ENCODE results near the gene ARHGAP8. TPM values are rescaled to one million over a fixed set of nuclear protein-coding genes. Genes with fewer than 3 reads are reported as not detected.

Gene ARHGAP8
- polyA plus RNA-seq, 3 donors = 0.03 TPM; not detected in 2

DNA sequence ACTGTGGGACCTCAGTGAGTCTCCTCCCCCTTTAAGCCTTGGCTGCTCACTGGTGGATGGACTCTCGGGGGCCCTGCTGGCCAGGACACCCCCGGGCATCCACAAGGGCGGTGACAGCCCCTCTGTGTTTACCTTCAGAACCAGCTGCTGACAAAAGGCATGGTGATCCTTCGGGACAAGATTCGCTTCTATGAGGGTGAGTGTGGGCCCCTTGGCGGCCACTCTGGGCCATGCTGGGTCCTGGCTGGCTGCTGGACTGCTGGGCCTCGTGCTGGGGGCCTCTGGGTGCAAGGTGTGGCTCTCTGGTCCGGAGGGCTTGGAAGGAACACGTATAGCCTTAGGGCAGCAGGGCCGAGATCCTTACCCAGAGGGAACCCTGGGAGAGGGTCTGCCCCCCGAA lies 25.9 kb upstream of the ARHGAP8 start:
- Mint-ChIP-seq H3K9me3 (no peaks in the 10 kb centered on the region), H3K27ac (no peak overlapping the region), H3K27me3 (ENCODE audit: low read depth in 3 of 3) (peaks cover 9 to 22% (median 9%) of the 10 kb centered on the region in 3 donors), H3K4me1 (peaks cover 10% of the 10 kb centered on the region), H3K36me3 (no peaks in the 10 kb centered on the region), H3K4me3 (no peak overlapping the region)
- 98% methylated on average over 8 of the region's 11 CpGs for WGBS (ENCODE audit: insufficient coverage)
- Histone ChIP-seq H3K9me3 (replicated peaks in 1 of 2; ENCODE audit: control insufficient read depth in 1 of 2, insufficient read depth in 1 of 2, low read length in 2 of 2) (no peaks in the 10 kb centered on the region), H3K79me2 (ENCODE audit: insufficient read depth, low read length) (no peaks in the 10 kb centered on the region), H3K4me2 (replicated peaks; ENCODE audit: extremely low read depth, low read length, poor library complexity, severe bottlenecking) (no peak overlapping the region), H3K27me3 (ENCODE audit: control insufficient read depth in 2 of 2, insufficient read depth in 2 of 2, low read length in 2 of 2) (peaks cover 0 to 9% of the 10 kb centered on the region in 2 donors), H3K4me1 (ENCODE audit: control insufficient read depth in 1 of 2, insufficient read depth in 2 of 2, low read length in 2 of 2) (peaks cover 14 to 15% of the 10 kb centered on the region in 2 donors), H2AFZ (ENCODE audit: insufficient read depth, low read depth, low read length, poor library complexity, severe bottlenecking) (no peak overlapping the region), H4K20me1 (ENCODE audit: insufficient read depth, low read length) (no peaks in the 10 kb centered on the region), H3K9ac (ENCODE audit: insufficient read depth, low read length, poor library complexity, severe bottlenecking) (no peak overlapping the region), H3K36me3 (replicated peaks in 1 of 2; ENCODE audit: control insufficient read depth in 1 of 2, insufficient read depth in 2 of 2, low read length in 2 of 2) (no peaks in the 10 kb centered on the region), H3K4me3 (replicated peaks in 1 of 3; ENCODE audit: low read depth in 2 of 3, low read length in 3 of 3) (no peak overlapping the region), H3K27ac (ENCODE audit: low read depth in 1 of 2, low read length in 2 of 2) (no peak overlapping the region)
- intact Hi-C loops (cut with micrococcal nuclease) = no loop called here
- TF ChIP-seq, protein P1, sequence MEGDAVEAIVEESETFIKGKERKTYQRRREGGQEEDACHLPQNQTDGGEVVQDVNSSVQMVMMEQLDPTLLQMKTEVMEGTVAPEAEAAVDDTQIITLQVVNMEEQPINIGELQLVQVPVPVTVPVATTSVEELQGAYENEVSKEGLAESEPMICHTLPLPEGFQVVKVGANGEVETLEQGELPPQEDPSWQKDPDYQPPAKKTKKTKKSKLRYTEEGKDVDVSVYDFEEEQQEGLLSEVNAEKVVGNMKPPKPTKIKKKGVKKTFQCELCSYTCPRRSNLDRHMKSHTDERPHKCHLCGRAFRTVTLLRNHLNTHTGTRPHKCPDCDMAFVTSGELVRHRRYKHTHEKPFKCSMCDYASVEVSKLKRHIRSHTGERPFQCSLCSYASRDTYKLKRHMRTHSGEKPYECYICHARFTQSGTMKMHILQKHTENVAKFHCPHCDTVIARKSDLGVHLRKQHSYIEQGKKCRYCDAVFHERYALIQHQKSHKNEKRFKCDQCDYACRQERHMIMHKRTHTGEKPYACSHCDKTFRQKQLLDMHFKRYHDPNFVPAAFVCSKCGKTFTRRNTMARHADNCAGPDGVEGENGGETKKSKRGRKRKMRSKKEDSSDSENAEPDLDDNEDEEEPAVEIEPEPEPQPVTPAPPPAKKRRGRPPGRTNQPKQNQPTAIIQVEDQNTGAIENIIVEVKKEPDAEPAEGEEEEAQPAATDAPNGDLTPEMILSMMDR (IDR thresholded peaks at IDR 0.05) = no peak
- no peak for DNase-seq

DNA sequence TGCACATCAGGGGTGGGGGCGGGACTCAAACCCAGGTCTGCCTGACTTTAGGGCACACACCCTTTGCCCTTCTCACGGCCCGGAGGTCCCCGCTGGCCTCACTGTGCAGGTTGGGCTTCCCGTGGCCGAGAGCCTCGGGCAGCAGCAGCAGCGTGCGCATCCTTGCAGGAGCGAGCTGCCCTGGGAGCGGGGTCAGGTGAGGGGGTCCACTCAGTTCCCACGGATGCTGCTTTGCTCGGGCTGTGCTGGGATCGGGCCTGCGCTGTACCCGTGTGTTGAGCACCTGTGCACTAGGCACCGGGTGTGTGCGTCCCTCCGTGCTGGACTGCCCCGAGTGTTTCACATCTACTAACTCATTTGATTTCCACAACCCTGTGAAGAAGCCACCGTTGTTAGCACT lies 25.2 kb upstream of the ARHGAP8 start:
- no peak overlapping the region for H3K4me3 Mint-ChIP-seq
- no peaks in the 10 kb centered on the region for H3K9me3 ChIP-seq (replicated peaks in 1 of 2; ENCODE audit: control insufficient read depth in 1 of 2, insufficient read depth in 1 of 2, low read length in 2 of 2)
- H3K4me1 Mint-ChIP-seq = peaks cover 10% of the 10 kb centered on the region
- WGBS (ENCODE audit: insufficient coverage) = 97% methylated on average over 15 of the region's 21 CpGs
- H3K9me3 Mint-ChIP-seq = peaks cover 0 to 2% (median 0%) of the 10 kb centered on the region in 7 donors
- H3K9ac ChIP-seq (ENCODE audit: insufficient read depth, low read length, poor library complexity, severe bottlenecking) = no peak overlapping the region
- TF ChIP-seq, protein P1 (IDR thresholded peaks at IDR 0.05) = no peak
- intact Hi-C loops (cut with micrococcal nuclease) = no loop called here
- H3K27me3 ChIP-seq (ENCODE audit: control insufficient read depth in 2 of 2, insufficient read depth in 2 of 2, low read length in 2 of 2) = peaks cover 0 to 9% of the 10 kb centered on the region in 2 donors
- no peaks in the 10 kb centered on the region for H3K36me3 ChIP-seq (replicated peaks in 1 of 2; ENCODE audit: control insufficient read depth in 1 of 2, insufficient read depth in 2 of 2, low read length in 2 of 2)
- no peak overlapping the region for H3K4me2 ChIP-seq (replicated peaks; ENCODE audit: extremely low read depth, low read length, poor library complexity, severe bottlenecking)
- H3K4me3 ChIP-seq (replicated peaks in 1 of 3; ENCODE audit: low read depth in 2 of 3, low read length in 3 of 3) = no peak overlapping the region
- H3K36me3 Mint-ChIP-seq = no peaks in the 10 kb centered on the region
- H3K27ac ChIP-seq (ENCODE audit: low read depth in 1 of 2, low read length in 2 of 2) = no peak overlapping the region
- H3K79me2 ChIP-seq (ENCODE audit: insufficient read depth, low read length) = no peaks in the 10 kb centered on the region
- H3K27me3 Mint-ChIP-seq (ENCODE audit: low read depth in 3 of 3) = peaks cover 9 to 22% (median 9%) of the 10 kb centered on the region in 3 donors
- H2AFZ ChIP-seq (ENCODE audit: insufficient read depth, low read depth, low read length, poor library complexity, severe bottlenecking) = no peak overlapping the region
- no peak for DNase-seq
- H3K27ac Mint-ChIP-seq = no peak overlapping the region
- H4K20me1 ChIP-seq (ENCODE audit: insufficient read depth, low read length) = no peaks in the 10 kb centered on the region
- peaks cover 14 to 15% of the 10 kb centered on the region in 2 donors for H3K4me1 ChIP-seq (ENCODE audit: control insufficient read depth in 1 of 2, insufficient read depth in 2 of 2, low read length in 2 of 2)

Data from CD14-positive monocyte (primary cell).